Measurements from ENCODE around the gene HOXC13. TPM values are rescaled to one million over a fixed set of nuclear protein-coding genes. Genes with fewer than 3 reads are reported as not detected.

The HOXC13 gene
- total RNA-seq, 2 experiments from 2014 or later = 0.06 TPM; not detected in 1

DNA sequence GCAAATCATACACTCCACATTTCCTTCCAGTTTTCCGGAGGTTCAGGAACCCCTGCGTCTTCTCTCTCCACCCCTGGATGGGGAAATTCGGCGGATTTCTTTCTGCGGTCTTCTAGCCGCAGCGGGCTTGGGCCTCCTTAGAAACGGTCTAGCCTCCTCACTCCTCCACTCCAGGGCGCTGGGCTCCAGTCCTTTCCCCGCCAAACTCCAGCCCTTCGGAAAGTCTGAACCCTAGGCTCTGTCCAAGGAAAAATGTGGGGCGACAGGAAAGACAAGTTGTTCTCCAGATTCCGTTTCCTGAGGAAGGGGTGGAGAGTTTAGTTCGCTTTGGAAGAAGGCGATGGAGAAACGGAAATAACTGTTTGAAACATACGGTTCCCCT, 44.9 kb downstream of the HOXC13 start:
- H3K9me2 ChIP-seq (ENCODE audit: insufficient read depth, low read length) = no peaks in the 10 kb centered on the region
- H3K79me2 ChIP-seq (ENCODE audit: insufficient read depth, low read depth, low read length) = no peaks in the 10 kb centered on the region
- no peaks in the 10 kb centered on the region for H3K9me3 ChIP-seq (ENCODE audit: low read length)
- H3K36me3 ChIP-seq (ENCODE audit: insufficient read depth, low read length) = no peaks in the 10 kb centered on the region
- H2AFZ ChIP-seq (ENCODE audit: low read length) = no peak overlapping the region
- no peak overlapping the region for H3K4me2 ChIP-seq (ENCODE audit: low read length)
- H3K27ac ChIP-seq (ENCODE audit: low read depth, low read length, poor library complexity, severe bottlenecking) = no peak overlapping the region
- DNase-seq (ENCODE audit: low spot score) = no peak
- POLR2A ChIA-PET = no interaction called here
- no peak overlapping the region for H3K4me3 ChIP-seq (ENCODE audit: low read depth, low read length, poor library complexity, severe bottlenecking)
- H4K20me1 ChIP-seq (ENCODE audit: insufficient read depth, low read length) = no peaks in the 10 kb centered on the region
- TF ChIP-seq, protein P1, sequence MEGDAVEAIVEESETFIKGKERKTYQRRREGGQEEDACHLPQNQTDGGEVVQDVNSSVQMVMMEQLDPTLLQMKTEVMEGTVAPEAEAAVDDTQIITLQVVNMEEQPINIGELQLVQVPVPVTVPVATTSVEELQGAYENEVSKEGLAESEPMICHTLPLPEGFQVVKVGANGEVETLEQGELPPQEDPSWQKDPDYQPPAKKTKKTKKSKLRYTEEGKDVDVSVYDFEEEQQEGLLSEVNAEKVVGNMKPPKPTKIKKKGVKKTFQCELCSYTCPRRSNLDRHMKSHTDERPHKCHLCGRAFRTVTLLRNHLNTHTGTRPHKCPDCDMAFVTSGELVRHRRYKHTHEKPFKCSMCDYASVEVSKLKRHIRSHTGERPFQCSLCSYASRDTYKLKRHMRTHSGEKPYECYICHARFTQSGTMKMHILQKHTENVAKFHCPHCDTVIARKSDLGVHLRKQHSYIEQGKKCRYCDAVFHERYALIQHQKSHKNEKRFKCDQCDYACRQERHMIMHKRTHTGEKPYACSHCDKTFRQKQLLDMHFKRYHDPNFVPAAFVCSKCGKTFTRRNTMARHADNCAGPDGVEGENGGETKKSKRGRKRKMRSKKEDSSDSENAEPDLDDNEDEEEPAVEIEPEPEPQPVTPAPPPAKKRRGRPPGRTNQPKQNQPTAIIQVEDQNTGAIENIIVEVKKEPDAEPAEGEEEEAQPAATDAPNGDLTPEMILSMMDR (conservative IDR thresholded peaks at IDR 0.05; ENCODE audit: low read length) = no peak
- TF ChIP-seq EZH2phosphoT487 (IDR thresholded peaks at IDR 0.05; ENCODE audit: borderline replicate concordance, low read depth, low read length) = no peak
- CTCF ChIA-PET (ENCODE audit: unreplicated experiment) = no interaction called here
- peaks cover 40% of the 10 kb centered on the region for H3K4me1 ChIP-seq (ENCODE audit: insufficient read depth, low read length, poor library complexity, severe bottlenecking)
- BruUV-seq (replicated peaks) = no TSS peak
- intact Hi-C loops (cut with micrococcal nuclease; ENCODE audit: unreplicated experiment) = loop anchor here (10.0 kb wide), 2 partner anchors 189 to 279 kb away; no protein-coding TSS in a partner anchor

DNA sequence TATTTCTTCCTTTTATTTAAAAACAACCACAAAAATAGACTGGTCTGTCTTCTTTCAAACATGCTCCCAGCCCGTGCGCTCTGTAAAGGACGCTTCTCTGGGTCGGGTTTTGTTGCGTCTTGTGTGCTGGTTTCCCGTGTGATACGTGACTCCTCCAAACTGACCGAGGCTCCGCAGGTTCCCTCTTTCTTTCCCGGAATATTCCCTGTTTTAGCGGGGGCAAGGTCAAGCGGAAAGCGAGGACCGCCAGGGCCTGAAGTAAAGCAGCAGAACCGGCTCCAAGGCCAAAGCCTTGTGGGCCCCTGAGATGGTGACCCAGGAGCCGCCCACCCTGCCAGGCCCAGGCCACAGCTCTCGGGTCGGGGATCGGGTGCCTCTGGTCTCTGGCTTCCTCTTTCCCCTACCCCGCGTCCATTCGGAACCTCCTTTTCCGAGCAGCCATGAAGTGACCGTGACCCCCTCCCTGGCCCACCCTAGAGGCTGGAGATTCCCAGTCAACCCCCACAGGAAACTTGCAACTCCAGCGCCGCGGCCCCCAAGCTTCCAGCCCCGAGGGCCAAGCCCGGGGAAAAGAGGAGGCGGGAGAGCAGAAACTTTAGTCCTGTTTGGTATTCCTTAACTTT, 45.4 kb downstream of the HOXC13 start:
- ChIA-PET CTCF (ENCODE audit: unreplicated experiment) (interaction anchor here (0.5 to 1.2 kb wide), 3 partner anchors 10 to 208 kb away, joined by 3 read pairs; no protein-coding TSS in a partner anchor), POLR2A (interaction anchor here (0.6 to 0.7 kb wide), 3 partner anchors 181 to 467 kb away, joined by 3 read pairs; no protein-coding TSS in a partner anchor)
- H4K20me1 ChIP-seq (ENCODE audit: insufficient read depth, low read length) = no peaks in the 10 kb centered on the region
- no peak for DNase-seq (ENCODE audit: low spot score)
- no peaks in the 10 kb centered on the region for H3K9me3 ChIP-seq (ENCODE audit: low read length)
- no peaks in the 10 kb centered on the region for H3K79me2 ChIP-seq (ENCODE audit: insufficient read depth, low read depth, low read length)
- no peaks in the 10 kb centered on the region for H3K36me3 ChIP-seq (ENCODE audit: insufficient read depth, low read length)
- no TSS peak for BruUV-seq (replicated peaks)
- H3K27ac ChIP-seq (ENCODE audit: low read depth, low read length, poor library complexity, severe bottlenecking) = no peak overlapping the region
- intact Hi-C loops (cut with micrococcal nuclease; ENCODE audit: unreplicated experiment) = loop anchor here (10.0 kb wide), 2 partner anchors 189 to 279 kb away; no protein-coding TSS in a partner anchor
- no peak overlapping the region for H2AFZ ChIP-seq (ENCODE audit: low read length)
- peak overlapping the region; percentile 30 for H3K4me3 ChIP-seq (ENCODE audit: low read depth, low read length, poor library complexity, severe bottlenecking)
- peak overlapping the region; percentile 33; the same call in 1 of the 2 replicates for H3K4me2 ChIP-seq (ENCODE audit: low read length)
- peaks cover 43% of the 10 kb centered on the region for H3K4me1 ChIP-seq (ENCODE audit: insufficient read depth, low read length, poor library complexity, severe bottlenecking)
- no peaks in the 10 kb centered on the region for H3K9me2 ChIP-seq (ENCODE audit: insufficient read depth, low read length)
- TF ChIP-seq, protein P1 (conservative IDR thresholded peaks at IDR 0.05; ENCODE audit: low read length) = no peak
- no peak for TF ChIP-seq EZH2phosphoT487 (IDR thresholded peaks at IDR 0.05; ENCODE audit: borderline replicate concordance, low read depth, low read length)
